Stimulated activated CD4-positive, alpha-beta T cell treated with anti-CD3 and anti-CD28 coated beads, TNF-alpha, amount 100 ng/mL, for 1 hour (primary cell): ENCODE results near the gene CSNK2A2.

Experiments used
- DNase-seq, 3 donors: peaks; one replicate each; pipeline ENCODE4 v3.0.0-alpha.2; 2020; ENCODE audit warnings: low read depth in 3 of 3, low spot score in 1 of 3

The CSNK2A2 gene

DNA sequence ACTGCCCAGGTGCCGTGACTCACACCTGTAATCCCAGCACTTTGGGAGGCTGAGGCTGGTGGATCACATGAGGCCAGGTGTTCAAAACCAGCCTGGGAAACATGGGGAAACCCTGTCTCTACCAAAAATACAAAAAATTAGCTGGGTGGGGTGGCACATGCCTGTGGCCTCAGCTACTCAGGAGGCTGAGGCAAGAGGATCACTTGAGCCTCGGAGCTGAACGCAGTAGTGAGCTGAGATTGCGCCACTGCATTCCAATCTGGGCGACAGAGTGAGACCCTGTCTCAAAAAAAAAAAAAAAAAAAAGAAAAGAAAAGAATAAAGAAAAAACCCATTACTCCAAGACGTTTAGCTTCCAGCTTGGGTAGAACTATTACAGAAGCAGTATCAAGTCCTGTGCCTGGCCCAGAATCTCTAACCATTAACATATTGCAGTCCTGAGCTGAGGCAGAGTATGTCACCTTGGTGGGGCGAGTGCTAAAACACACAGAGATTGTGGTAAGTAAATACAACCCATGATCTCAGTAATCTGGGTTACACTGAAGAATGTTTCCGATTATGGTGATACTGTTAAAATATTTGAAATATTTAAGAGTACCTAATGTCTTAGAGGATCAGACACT is 45.5 kb downstream of the CSNK2A2 start:
- DNase-seq, result no peak

DNA sequence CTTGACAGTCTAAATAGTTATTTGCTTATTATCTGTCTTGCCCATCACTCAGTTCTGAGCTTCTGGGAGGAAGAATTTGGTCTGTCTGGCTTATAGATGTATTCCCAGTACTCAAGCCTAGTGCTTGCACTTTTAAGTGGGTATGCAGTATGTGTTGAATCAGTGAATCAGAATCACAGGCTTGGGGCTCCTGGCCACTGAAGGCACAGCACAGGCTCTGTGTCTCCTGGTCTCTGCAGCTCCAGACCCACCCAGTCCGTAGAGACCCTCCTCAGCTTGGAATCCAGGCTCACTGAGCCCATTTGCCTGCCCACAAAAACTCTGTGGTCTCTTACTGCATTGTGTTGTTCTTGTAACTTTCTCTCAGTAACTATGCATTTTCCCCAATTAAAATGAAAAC is 49.4 kb downstream of the CSNK2A2 start:
- DNase-seq, result no peak

DNA sequence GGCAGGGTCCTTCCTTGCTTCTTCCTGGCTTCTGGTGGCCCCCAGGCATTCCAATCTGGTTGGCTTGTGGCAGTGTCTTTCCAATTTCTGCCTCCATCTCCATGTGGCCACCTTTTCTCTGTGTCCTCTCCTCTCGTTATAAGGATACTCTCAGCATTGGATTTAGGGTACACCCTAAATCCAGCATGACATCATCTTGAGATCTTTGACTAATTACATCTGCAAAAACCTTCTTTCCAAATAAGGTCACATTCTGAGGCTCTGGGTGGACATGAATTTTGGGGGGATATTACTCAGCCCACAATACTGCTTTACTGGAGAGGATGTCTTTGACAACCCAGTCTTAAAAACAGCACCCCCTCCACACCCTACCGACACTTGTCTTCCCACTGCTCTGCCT is 49.8 kb downstream of the CSNK2A2 start:
- no peak for DNase-seq

DNA sequence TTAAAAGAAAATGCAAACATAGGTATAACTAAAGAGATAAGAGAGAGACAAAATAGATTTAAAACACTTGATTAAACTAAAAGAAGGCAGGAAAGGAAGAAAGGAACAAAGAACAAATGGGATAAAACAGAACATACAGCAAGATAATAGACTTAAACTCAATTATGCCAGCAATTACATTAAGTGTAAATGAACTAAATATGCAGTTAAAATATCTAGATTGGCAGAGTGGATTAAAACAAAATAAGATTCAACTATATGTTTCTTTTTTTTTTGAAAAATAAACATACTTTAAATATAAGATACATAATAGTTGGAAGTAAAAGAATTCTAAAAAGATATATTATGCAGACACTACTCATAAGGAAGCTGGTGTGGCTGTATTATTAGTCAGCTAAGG is 59.1 kb downstream of the CSNK2A2 start:
- DNase-seq, result no peak

DNA sequence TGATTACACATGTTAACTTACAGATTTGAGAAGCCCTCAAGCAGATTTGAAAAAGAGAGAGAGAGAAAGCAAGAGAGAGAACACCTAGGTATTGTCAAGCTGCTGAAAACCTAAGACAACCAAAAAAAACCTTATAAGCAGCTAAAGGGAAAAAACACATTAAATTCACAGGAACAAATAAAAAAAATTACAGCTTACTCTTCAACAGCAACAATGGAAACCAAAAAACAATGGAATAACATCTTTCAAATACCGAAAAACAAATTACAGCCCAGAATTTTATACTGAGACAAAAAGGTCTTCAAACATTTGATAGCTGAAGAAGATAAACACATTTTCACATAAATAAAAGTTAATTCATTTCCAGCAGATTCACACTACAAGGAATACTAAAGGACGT is 60.3 kb downstream of the CSNK2A2 start:
- no peak for DNase-seq

DNA sequence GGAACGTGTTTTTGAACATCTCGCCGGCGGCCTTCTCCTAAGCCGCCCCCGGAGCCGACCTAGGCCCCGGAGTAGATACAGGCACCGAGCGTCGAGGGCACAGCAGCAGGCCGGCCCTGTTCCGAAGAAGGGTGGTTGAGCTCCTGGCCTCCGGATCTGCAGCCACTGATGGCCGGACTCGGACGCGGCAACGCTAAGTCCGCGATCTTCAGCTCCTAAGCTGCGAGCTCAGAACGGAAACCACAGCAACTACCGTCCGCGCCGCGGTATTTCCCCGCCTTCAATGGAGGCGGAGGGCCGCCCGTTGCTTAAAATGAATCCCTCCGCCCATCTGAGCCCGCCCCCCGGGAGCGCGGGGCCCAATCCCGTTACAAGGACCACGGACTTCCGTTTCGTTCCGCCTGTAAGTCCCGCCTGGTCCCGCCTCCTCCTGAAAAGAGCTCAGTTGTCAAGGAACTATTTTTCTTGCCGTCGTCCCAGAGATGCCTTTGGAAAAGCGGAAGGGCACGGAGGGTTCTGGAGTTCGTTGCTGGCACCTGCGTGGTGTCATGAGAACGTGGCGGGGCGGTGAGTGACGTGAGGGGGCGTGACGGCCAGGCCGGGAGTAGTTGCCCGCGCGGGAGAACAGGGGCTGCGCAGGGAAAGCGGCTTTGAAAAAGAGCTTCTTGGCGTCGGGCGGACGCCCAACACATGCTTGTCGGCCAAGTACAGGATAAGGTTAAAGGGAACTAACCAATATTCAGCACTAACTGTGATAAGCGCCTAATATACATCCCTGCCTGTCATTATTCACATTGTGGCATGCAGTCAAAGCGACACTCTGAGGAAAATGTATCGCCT is 68.6 kb downstream of the CSNK2A2 start, which contains the start of gene CFAP20:
Gene CFAP20 (minus strand): TSS at position 285 of the 840 bp plus-strand sequence. CDS start 266 bp downstream, at position 19.
- peak; percentile 89 to 93 (median 93) for DNase-seq

DNA sequence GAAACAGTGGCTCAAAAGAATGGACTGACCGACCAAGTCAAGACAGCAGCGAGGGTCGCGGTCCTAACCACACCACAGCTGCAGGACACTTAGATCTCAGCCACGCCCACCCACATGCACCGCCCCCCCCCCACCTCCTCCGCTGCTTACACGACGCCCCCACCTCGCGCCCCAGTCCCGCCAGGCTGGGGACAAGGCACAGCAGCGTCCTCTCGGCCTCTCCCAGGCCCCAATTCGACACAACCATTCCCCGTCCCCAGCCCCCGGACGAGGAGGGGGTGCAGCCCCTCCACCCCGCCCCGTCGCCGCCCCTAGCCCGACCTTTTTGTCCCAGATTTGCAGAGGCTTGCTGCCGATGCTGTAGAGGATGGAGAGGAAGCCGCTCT is 69.2 kb downstream of the CSNK2A2 start:
- DNase-seq, result no peak

DNA sequence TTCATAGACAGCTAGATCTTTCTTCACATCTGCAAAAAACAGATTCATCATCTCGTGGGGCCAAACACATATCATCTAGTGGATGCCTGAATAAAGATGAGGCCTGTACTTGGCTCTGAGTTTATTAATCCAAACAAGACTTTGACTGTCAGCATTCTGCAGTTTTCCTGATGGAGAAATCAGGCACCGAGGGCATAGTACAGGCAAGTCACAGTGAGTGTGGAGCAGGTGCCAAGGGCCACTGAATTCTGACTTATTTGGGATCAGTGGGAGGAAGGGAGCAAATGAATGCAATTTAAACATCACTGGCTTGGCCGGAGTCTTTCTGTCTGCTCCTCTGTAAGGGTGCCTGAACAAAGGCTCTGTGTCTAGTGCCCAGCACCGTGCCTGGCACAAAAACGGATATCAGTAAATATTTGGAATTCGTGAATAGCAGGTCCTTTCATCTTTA is 69.7 kb downstream of the CSNK2A2 start:
- no peak for DNase-seq

DNA sequence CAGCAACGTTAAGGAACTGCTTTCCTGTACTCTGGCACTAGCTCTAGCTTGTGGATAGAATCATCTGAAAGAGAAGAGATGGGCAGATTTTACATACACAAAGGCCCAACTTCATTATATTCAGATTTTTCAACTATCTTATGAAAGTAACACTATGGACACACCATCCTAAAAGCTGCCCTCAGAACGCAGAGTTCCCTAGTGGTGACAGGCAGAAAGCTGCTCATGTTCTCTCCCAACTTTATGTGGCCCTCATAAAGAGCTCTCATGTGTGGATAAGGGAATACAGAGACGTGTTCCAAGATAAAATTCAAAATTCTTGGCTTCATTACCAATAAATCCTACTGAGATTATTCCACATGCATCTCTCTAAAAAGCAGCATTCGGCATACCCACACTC is 70.3 kb downstream of the CSNK2A2 start:
- DNase-seq, result no peak

DNA sequence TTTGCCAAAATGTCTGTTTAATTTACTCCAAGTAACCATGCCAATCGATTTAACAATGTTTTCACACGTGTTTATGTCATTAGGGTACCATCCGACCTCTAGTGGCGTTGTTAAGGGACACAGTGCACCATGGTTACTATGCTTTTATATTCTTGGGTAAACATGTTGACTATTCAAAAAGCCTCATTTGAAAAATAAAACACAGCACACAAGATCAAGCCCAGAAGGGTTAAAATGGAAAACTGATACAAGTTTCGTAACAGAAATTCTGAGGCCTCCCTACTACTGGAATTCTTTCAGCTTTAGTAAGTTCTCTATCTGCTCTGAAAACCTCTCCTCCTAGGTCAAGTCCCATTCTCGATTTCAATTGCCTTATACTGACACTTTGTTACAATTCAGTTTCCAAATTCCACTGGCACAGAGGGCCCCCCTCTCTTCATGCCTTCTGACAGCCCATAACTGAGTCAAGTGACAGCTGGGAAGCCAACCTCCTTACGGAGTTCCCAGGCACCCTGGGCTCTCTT is 70.8 kb downstream of the CSNK2A2 start:
- no peak for DNase-seq

DNA sequence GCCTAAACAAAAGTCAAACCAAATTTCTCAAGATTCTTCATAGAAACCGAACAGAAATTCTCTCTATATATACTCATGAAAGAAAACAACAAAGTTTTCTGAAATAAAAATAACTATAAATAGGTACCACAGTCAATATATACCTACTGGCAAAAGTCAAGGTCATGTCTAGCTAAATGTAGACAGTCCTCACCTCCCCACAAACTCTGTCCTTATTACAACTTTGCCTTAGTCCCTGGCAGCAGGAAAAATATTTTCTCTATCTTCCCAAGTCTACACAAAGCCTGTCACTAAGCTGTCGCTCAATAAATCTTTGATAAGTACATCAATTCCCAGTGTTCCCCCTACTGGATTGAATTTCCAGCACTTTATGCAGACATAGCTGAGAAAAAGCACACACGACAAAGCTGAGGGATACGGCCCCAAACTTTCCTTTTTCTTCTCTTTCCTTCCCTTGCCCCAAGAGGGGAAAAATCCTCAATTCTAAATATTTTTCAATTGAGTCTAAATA is 71.4 kb downstream of the CSNK2A2 start:
- no peak for DNase-seq

DNA sequence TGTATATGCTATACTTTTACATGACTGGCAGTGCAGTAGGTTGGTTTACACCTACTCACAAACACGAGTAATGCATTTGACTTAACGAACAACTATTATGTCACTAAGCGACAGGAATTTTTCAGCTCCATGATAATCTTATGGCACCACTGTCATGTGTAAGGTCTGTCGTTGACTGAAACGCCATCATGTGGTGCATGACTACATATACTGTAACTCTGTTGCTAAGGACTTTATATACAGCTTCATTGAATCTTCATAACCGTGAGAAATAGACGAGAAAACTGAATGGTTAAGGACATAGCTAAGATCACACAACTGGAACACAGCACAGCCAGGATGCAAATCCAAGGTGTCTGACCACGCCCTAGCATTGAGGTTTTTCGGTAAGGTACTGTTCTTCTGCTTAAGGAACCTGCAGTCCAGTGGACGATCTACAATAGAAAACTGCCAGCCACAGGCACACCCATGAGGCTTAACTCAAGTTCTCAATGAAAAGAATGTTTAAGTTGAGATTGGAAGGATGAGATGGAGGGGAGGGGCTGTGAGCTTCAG is 72.0 kb downstream of the CSNK2A2 start:
- DNase-seq, result no peak

DNA sequence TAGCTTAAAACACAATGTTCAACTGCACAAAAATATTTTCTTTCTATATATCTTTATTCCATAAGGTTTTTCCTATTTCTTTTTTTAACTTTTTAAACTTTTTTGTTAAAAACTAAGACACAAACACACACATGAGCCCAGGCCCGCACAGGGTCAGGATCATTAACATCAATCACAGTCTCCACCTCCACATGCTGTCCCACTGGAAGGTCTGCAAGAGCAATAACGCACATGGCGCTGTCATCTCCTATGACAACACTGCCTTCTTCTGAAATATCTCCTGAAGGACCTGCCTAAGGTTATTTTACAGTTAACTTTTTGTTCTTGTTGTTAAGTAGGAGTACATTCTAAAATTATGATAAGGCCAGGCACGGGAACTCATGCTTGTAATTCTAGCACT is 72.9 kb downstream of the CSNK2A2 start:
- no peak for DNase-seq

DNA sequence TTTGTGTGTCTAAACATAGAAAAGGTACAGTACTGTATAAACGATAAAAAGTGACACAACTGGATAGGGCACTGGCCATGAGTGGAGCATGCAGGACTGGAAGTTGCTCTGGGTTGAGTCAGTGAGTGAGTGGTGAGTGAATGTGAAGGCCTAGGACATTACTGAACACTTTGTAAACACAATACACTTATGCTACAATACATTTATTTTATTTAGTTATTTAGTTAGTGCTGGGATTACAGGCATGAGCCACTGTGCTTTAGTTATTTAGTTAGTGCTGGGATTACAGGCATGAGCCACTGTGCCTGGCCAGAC is 73.3 kb downstream of the CSNK2A2 start:
- no peak for DNase-seq

DNA sequence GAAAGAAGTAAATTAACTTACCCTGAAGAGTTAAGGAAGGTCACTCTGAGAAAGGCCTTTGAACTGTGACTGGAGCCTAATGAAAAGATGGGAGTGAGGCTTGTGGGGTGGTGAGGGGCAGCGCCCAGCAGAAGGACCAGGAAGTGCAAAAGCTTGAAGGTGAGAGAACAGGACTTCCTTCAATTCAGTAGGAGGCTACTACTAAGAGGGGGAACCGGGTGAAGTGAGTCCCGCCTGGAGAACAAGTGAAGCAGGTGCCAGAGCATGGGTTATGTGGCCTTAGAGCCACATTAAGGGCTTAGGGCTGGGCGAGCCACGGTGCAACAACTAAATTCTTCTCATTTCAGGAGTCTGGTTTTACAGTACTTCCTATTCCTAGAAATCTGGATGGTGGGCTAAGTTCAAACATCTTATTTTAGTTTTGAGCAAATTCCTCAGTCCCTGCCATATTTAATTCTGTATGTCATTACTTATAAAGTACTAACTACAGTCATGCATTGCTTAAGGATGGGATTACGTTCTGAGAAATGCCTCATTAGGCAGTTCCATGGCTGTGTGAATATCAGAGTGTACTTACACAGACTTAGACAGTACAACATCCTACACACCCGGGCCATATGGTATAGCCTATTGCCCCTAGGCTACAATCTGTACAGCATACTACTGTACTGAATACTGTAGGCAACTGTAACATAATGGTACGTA is 73.9 kb downstream of the CSNK2A2 start:
- no peak for DNase-seq

DNA sequence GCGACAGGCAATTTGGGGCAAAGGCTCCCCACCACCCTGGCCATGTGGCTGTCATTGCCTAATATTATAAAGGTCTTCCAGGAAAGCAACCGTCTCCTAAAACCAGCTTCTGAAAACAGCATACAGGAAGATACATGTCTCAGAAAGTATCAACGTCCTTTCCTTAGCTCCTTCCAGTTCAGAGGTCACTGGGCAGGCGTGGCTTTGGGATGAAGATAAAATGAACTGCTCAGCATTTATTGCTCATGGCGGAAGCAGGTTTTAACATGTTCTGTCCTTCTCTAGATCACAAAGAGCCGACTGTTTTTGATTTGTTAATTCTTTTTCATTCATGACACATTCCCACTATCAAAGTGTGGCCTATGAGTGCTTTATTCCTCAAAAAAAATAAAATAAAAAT is 76.8 kb downstream of the CSNK2A2 start:
- DNase-seq, result no peak

DNA sequence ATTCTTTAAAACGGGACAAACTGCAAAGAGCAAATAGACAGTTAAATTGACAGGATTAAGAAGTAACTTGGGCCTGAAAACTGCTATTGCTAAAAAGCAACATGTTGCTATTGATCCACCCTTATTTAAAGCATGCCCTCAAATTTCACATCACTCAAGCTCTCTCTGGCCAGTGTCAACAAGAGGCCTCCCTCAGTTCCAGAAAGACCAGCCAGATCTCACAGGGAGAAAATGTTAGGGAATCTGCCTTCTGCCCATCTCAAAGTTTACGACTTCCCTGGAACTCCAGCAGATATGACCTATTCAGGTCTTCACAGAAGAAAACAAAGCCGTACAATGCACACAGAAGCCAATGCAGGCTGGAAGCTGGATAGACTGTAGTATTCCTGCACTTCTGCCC is 77.7 kb downstream of the CSNK2A2 start:
- DNase-seq, result no peak

DNA sequence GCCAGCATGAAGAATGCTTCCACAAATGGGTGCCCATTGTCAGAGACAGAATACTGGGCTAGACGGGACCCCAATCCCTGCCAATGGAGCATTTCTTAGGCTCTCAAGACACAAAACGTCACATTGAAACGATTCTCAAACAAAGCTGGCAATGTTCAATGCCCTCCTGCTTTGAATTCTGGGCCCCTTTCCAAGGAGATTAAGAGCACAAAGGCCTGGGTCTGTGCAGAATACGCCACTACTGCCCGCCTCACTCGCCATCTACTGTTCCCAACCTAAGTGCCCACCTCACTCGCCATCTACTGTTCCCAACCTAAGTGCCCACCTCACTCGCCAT is 78.4 kb downstream of the CSNK2A2 start:
- no peak for DNase-seq

DNA sequence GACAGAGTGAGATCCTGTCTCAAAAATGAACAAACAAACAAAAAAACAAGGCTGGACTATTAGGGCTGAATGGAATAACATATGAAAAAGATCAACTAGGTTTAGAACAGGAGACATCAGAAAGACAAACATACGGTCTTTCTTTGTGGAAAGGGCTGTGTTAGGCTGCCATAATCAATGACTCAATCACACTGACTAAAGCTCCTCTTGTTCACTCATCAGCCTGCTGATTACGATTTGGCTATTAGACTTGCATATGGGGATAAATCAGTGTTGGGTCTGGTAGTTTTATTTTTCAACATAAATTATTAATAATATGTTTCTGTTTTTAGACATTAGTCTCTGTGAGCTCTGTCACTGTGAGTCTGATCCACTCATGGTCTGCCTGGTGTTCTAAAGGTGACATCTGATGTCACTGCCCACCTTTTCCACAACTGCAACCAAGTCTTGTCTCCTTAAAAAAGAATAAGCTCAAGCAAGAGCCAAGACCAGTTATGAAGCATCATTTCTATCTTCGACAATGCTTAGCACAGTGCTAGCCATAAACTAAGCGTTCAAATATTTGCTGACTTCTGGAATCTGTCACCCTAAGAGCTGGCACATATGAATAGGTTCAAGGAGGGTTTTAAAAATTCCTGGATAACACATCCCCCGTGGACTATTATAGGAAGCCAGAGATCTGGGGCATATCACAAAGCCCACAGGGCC is 79.0 kb downstream of the CSNK2A2 start:
- no peak for DNase-seq

DNA sequence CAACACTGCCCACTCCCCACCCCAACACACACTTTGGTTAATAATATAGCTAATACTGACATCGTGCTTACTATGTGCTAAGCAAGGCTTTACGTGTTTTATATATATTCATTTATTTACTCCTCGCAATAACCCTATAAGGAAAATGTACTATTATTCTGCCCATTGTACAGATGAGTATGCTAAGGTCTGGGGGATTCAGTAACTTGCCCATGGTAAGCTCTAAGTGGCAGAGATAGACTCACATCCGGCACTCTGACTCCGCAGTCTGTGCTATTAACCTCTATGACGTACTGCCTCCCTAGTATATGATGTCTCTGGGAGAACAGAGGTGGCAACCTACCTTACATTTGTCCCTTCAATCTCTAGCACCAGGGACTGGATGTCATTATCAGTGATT is 81.4 kb downstream of the CSNK2A2 start:
- no peak for DNase-seq

DNA sequence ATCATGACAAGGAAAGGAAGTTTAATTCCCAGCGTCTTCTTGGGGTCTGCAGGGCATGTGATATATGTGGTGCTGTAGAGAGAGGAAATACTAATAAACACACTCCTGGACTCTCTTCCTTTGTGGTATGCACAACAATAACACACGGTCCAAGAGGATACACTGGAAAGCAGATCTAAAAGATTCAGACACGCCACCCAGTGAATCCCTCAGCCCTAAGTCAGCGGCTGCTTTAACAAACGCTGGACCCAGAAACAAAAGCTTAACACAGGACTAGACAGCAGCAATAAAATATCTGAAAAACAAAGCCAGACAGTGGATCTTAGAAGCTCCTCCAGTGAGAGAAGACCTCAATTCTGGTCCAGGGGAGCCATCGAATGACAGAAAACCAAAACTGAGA is 81.8 kb downstream of the CSNK2A2 start:
- no peak for DNase-seq
